Thoracic aorta (tissue), 2 donors: ENCODE data around the gene C1orf210. TPM values are rescaled to one million over a fixed set of nuclear protein-coding genes. Genes with fewer than 3 reads are reported as not detected.

Source experiments
- ATAC-seq: fragments of 150-250 bp; one replicate; pipeline ENCODE4 v1.8.0; 2017; ENCODE audit warnings: low read depth; ENCODE audit not compliant: insufficient number of reproducible peaks, low FRiP score
- DNase-seq: peaks from one replicate; pipeline ENCODE4 v3.0.0-alpha.2; 2020; ENCODE audit warnings: low spot score
- H3K27ac ChIP-seq, 2 donors: fragments of 200-600 bp; sonication (generic); 1 replicate in 1 of 2; 2 replicates in 1 of 2; pipeline ENCODE4 v1.5.1; 2016; ENCODE audit warnings: mild to moderate bottlenecking in 2 of 2, moderate library complexity in 2 of 2
- H3K27me3 ChIP-seq: fragments of 200-600 bp; sonication (generic); replicated peaks from 2 replicates; pipeline ENCODE4 v1.6.0; 2016; ENCODE audit warnings: mild to moderate bottlenecking; ENCODE audit not compliant: insufficient read depth
- H3K36me3 ChIP-seq: fragments of 200-600 bp; sonication (generic); one replicate; pipeline ENCODE4 v1.5.1; 2016
- H3K4me1 ChIP-seq, 2 donors: fragments of 200-600 bp; sonication (generic); 1 replicate in 1 of 2; 2 replicates in 1 of 2; pipeline versions ENCODE4 v1.5.1 to v1.6.0; 2016; ENCODE audit warnings: low read depth in 2 of 2, mild to moderate bottlenecking in 1 of 2; ENCODE audit not compliant: control insufficient read depth in 1 of 2
- H3K4me3 ChIP-seq: fragments of 200-600 bp; sonication (generic); 2 replicates; pipeline ENCODE4 v1.5.1; 2016; ENCODE audit warnings: mild to moderate bottlenecking
- H3K9me3 ChIP-seq: fragments of 200-600 bp; sonication (generic); 2 replicates; pipeline ENCODE4 v1.5.1; 2016
- CTCF ChIP-seq: fragments of 200-600 bp; sonication (generic); IDR thresholded peaks from one replicate; pipeline ENCODE4 v1.5.1; 2019; ENCODE audit warnings: antibody characterized with exemption
- total RNA-seq, 2 donors: library from RNA; depleted of rRNA; stranded (reverse); fragments of >200 nt; gene quantifications; one replicate each; pipeline versions ENCODE4 v1.1.0 to v1.2.3, GENCODE V29; 2016

C1orf210 gene
- total RNA-seq, 2 donors from 2014 or later = not detected

- TF ChIP-seq CTCF = no peak
- no peak for ATAC-seq
- no peak for DNase-seq
Measured at GRCh38 chr1:43271186-43272118, 13.9 kb downstream of the C1orf210 start.

GRCh38 chr1:43270421-43271095 is 14.8 kb downstream of the C1orf210 start:
- no peaks in the 10 kb centered on the region for H3K4me1 ChIP-seq
- no peak overlapping the region for H3K27ac ChIP-seq
- TF ChIP-seq CTCF = no peak
- no peaks in the 10 kb centered on the region for H3K36me3 ChIP-seq
- no peaks in the 10 kb centered on the region for H3K27me3 ChIP-seq
- no peak overlapping the region for H3K4me3 ChIP-seq
- DNase-seq = no peak
- no peaks in the 10 kb centered on the region for H3K9me3 ChIP-seq
- no peak for ATAC-seq

More at GRCh38 chr1:43271186-43272118, 13.9 kb downstream of the C1orf210 start:
- no peaks in the 10 kb centered on the region for H3K4me1 ChIP-seq
- no peak overlapping the region for H3K27ac ChIP-seq
- no peaks in the 10 kb centered on the region for H3K27me3 ChIP-seq
- no peak overlapping the region for H3K4me3 ChIP-seq
- no peaks in the 10 kb centered on the region for H3K9me3 ChIP-seq
- H3K36me3 ChIP-seq = no peaks in the 10 kb centered on the region

DNA sequence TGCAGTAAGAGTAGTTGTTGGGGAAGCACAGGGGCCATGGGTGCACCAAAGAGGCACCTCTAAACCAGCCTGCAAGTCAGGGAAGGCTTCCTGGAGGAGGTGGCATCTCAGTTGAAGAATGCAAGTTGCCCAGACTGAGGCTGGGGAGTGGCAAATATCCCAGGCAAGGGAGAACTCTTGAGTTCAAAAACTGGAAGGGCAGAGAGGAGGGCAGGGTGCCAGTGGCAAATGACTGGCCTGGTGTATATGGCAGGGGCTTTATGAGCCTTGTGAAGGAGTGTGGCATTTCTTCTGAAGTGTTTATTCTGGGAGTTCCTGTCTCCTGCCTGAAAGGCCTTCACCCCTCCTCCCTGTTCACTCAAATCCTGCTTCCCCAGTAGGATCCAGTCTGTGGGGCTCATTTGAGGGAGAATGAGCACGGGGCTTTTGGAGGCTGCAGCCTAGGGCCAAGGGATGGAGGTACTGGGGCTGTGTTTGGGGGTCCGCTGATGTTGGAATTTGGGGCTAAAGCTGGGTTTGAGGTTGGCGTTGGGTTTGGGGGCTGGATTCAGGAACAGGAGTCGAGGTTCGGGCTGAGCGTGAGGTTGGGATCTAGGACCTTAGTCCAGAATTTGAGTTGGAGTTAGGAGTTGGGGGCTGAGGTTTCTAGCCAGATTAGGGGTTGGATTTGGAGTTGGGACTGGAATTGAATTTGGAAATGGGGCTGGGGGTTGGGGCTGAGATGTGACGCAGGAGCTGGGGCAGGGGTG is 15.6 kb downstream of the C1orf210 start, which contains the start of gene TMEM125:
TMEM125 (plus strand) TSS at position 357 of the 749 bp plus-strand sequence. CDS start 2,740 bp downstream, outside the sequence.
- Histone ChIP-seq H3K27me3 (no peaks in the 10 kb centered on the region), H3K9me3 (no peaks in the 10 kb centered on the region), H3K4me1 (no peaks in the 10 kb centered on the region), H3K27ac (no peak within 1 kb of the TSS), H3K4me3 (no peak within 1 kb of the TSS), H3K36me3 (no peaks in the 10 kb centered on the region)
- no peak for DNase-seq
- no peak for TF ChIP-seq CTCF
- no peak for ATAC-seq

GRCh38 chr1:43267818-43268425 is 17.5 kb downstream of the C1orf210 start:
- H3K9me3 ChIP-seq = no peaks in the 10 kb centered on the region
- TF ChIP-seq CTCF = no peak
- DNase-seq = no peak
- no peaks in the 10 kb centered on the region for H3K27me3 ChIP-seq
- no peaks in the 10 kb centered on the region for H3K4me1 ChIP-seq
- no peak for ATAC-seq
- no peak overlapping the region for H3K4me3 ChIP-seq
- H3K27ac ChIP-seq = no peak overlapping the region
- no peaks in the 10 kb centered on the region for H3K36me3 ChIP-seq
